Inflammatory macrophage treated with lipopolysaccharide for 1 hour (primary cell): ENCODE measurements around the gene CYP4X1.
A peak's percentile ranks its signal among the peaks of the same experiment; 100 is the strongest.
"Not testable (repeated sequence)": the region's sequence is repeated elsewhere in the genome, so short reads cannot be mapped to it uniquely, and the experiment has no call there.

Source experiments
- DNase-seq, 2 donors: peaks; one replicate each; pipeline ENCODE4 v3.0.0-alpha.2; 2020 to 2022

Gene CYP4X1

DNA sequence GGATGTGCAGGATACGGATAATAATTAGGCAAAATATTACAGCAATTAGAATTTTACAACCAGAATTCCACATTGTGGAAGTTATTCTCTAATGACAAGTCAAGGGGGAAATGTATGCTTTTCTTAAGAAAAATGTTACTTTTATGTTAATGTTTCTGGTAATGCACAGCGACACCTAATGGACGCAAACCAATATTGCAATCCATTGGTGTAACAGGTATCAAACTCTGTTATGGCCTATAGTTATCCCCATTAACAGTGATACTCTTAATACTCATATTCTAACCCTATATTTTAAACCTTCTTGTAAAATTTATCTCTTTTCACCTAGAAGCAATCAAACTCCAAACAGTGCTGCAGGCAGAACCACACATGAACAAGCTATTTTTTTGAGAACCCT is 65.9 kb downstream of the CYP4X1 start:
- DNase-seq, result peak; percentile 2 to 52

DNA sequence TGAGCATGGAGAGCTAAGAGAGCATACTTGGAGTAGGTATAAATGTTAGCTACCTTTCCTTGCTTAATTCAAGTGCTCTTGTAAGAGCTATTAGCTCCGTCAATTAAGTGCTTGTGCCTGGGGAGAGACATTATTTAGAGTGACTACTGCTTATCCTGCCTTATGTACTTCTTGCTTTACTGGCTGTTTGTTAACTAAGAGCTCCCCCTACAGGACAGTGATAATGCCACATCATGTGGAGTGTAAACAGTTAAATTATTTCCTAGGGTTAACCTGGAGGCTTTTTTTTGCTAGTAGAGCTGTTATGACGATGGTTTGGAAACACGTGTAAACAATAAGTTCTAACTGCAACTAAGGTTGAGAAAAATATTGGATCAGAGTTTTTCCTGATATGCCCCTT is 68.0 kb downstream of the CYP4X1 start:
- DNase-seq, result not testable (repeated sequence)
